C4-2B (cell line): ENCODE data around the gene CLSTN2.

Experiments used
- CTCF ChIP-seq: fragments of 450-650 bp; conservative IDR thresholded peaks from 2 replicates; pipeline ENCODE4 v1.5.1; 2017; ENCODE audit warnings: mild to moderate bottlenecking
- ZFX ChIP-seq: fragments of 450-650 bp; IDR thresholded peaks from 2 replicates; pipeline ENCODE4 v1.6.1; 2017

GRCh38 chr3:139944256-139944910, 9.4 kb downstream of the CLSTN2 start:
- TF ChIP-seq CTCF (no peak), ZFX (no peak)
